Renal pelvis (tissue), 4 donors: ENCODE measurements around the gene GIPR. TPM values are rescaled to one million over a fixed set of nuclear protein-coding genes. Genes with fewer than 3 reads are reported as not detected.
A peak's percentile ranks its signal among the peaks of the same experiment; 100 is the strongest.

Experiments used
- DNase-seq: peaks from one replicate; pipeline ENCODE4 v3.0.0-alpha.2; 2013
- polyA plus RNA-seq, 3 donors: library from polyadenylated mRNA; unstranded; fragments of 120-200 nt; gene quantifications; one replicate each; pipeline ENCODE4 v1.2.1, GENCODE V29; 2013; ENCODE audit not compliant: insufficient read length in 3 of 3

The GIPR gene
- polyA plus RNA-seq, 3 donors: 0.48 to 0.81 (median 0.52) TPM

- peak; percentile 15 for DNase-seq
Observed at GRCh38 chr19:45729800-45730290, 61.8 kb downstream of the GIPR start.

- peak; percentile 99 for DNase-seq
Observed at GRCh38 chr19:45730368-45731288, 62.6 kb downstream of the GIPR start, which contains the start of gene FBXO46. FBXO46 (minus strand) TSS chr19:45730896; CDS start chr19:45713495, 17,401 bp downstream.

Other genes starting within 250 kb of the GIPR start
- 10 to 100 TPM; 83.0 to 97.5 (median 89.9) TPM for gene ERCC1, start 244.3 kb upstream of the GIPR start, polyA plus RNA-seq
- gene FOSB, start 200.2 kb upstream of the GIPR start, polyA plus RNA-seq: 10 to 100 TPM in 2 of 3 donors, 1 to 10 TPM in 1; 9.8 to 13.1 (median 11.1) TPM
- gene RTN2, start 171.2 kb upstream of the GIPR start, polyA plus RNA-seq: 1 to 10 TPM; 5.0 to 8.3 (median 8.2) TPM
- gene PPM1N, start 169.8 kb upstream of the GIPR start, polyA plus RNA-seq: under 1 TPM; 0.13 to 0.68 (median 0.56) TPM
- gene VASP, start 160.7 kb upstream of the GIPR start, polyA plus RNA-seq: 10 to 100 TPM; 44.9 to 48.7 (median 47.1) TPM
- gene OPA3, start 83.4 kb upstream of the GIPR start, polyA plus RNA-seq: 10 to 100 TPM in 2 of 3 donors, 1 to 10 TPM in 1; 9.9 to 12.6 (median 12.4) TPM
- 1 to 10 TPM; 3.7 to 5.6 (median 3.8) TPM for gene GPR4, start 66.0 kb upstream of the GIPR start, polyA plus RNA-seq
- gene EML2, start 28.8 kb upstream of the GIPR start, polyA plus RNA-seq: 10 to 100 TPM; 19.8 to 25.9 (median 24.9) TPM
- 100 to 1,000 TPM; 296 to 376 (median 352) TPM for gene SNRPD2, start 23.7 kb downstream of the GIPR start, polyA plus RNA-seq
- gene QPCTL, start 24.4 kb downstream of the GIPR start, polyA plus RNA-seq: 10 to 100 TPM in 2 of 3 donors, 1 to 10 TPM in 1; 9.4 to 10.7 (median 10.1) TPM
- gene FBXO46, start 62.7 kb downstream of the GIPR start, polyA plus RNA-seq: 10 to 100 TPM; 17.1 to 24.0 (median 18.6) TPM
- not detected for gene MEIOSIN, start 65.2 kb downstream of the GIPR start, polyA plus RNA-seq
- 10 to 100 TPM; 22.7 to 33.5 (median 31.4) TPM for gene SIX5, start 101.0 kb downstream of the GIPR start, polyA plus RNA-seq
- 10 to 100 TPM; 48.6 to 70.8 (median 64.3) TPM for gene DMPK, start 114.3 kb downstream of the GIPR start, polyA plus RNA-seq
- gene DMWD, start 124.6 kb downstream of the GIPR start, polyA plus RNA-seq: 10 to 100 TPM; 36.1 to 47.1 (median 41.3) TPM
- not detected for gene RSPH6A, start 147.1 kb downstream of the GIPR start, polyA plus RNA-seq
- gene SYMPK, start 194.9 kb downstream of the GIPR start, polyA plus RNA-seq: 10 to 100 TPM; 60.4 to 72.1 (median 66.5) TPM
- gene FOXA3, start 196.1 kb downstream of the GIPR start, polyA plus RNA-seq: under 1 TPM; 0.15 to 0.26 (median 0.21) TPM
- 10 to 100 TPM; 20.3 to 32.8 (median 27.2) TPM for gene IRF2BP1, start 217.9 kb downstream of the GIPR start, polyA plus RNA-seq
- 1 to 10 TPM; 4.9 to 6.5 (median 5.7) TPM for gene MYPOP, start 234.4 kb downstream of the GIPR start, polyA plus RNA-seq
- not detected for gene NANOS2, start 246.6 kb downstream of the GIPR start, polyA plus RNA-seq